Stimulated activated CD8-positive, alpha-beta memory T cell treated with anti-CD3 and anti-CD28 coated beads, Interleukin-15, amount 100 ng/mL, for 4 hours (primary cell): ENCODE data around the gene GNAS.

Source experiments
- DNase-seq, 2 donors: peaks; one replicate each; pipeline ENCODE4 v3.0.0-alpha.2; 2020; ENCODE audit warnings: low read depth in 2 of 2

GNAS gene

GRCh38 chr20:58880994-58881752 is 28.7 kb downstream of the GNAS start:
- no peak for DNase-seq

- no peak for DNase-seq
Observed at GRCh38 chr20:58882704-58883089, 30.2 kb downstream of the GNAS start.

GRCh38 chr20:58883241-58883691 is 30.8 kb downstream of the GNAS start:
- DNase-seq = no peak

GRCh38 chr20:58884966-58885365 is 32.5 kb downstream of the GNAS start:
- DNase-seq = no peak

- no peak for DNase-seq
Observed at GRCh38 chr20:58886546-58886945, 34.0 kb downstream of the GNAS start.

- no peak for DNase-seq
Observed at GRCh38 chr20:58888103-58888502, 35.6 kb downstream of the GNAS start.

- peak; percentile 66 to 69 for DNase-seq
Observed at GRCh38 chr20:58888521-58889333, 36.2 kb downstream of the GNAS start.

- DNase-seq = no peak
Observed at GRCh38 chr20:58889334-58889760, 36.8 kb downstream of the GNAS start.

- DNase-seq = no peak
Observed at GRCh38 chr20:58889798-58890517, 37.4 kb downstream of the GNAS start.

- peak in 1 of 2 donors; percentile 58 for DNase-seq
Observed at GRCh38 chr20:58890518-58891085, 38.1 kb downstream of the GNAS start.

GRCh38 chr20:58891086-58891717 is 38.7 kb downstream of the GNAS start:
- peak; percentile 45 to 72 for DNase-seq

- DNase-seq = no peak
Observed at GRCh38 chr20:58891718-58892140, 39.2 kb downstream of the GNAS start.

- peak; percentile 54 to 59 for DNase-seq
Observed at GRCh38 chr20:58892141-58892931, 39.8 kb downstream of the GNAS start.

- no peak for DNase-seq
Observed at GRCh38 chr20:58892932-58893224, 40.4 kb downstream of the GNAS start.

- no peak for DNase-seq
Observed at GRCh38 chr20:58893355-58894120, 41.0 kb downstream of the GNAS start.

- no peak for DNase-seq
Observed at GRCh38 chr20:58894652-58895447, 42.3 kb downstream of the GNAS start.

GRCh38 chr20:58895448-58896180 is 43.1 kb downstream of the GNAS start:
- no peak for DNase-seq

- no peak for DNase-seq
Observed at GRCh38 chr20:58896820-58897219, 44.3 kb downstream of the GNAS start.
